Measurements from ENCODE around the gene NIN. TPM values are rescaled to one million over a fixed set of nuclear protein-coding genes. Genes with fewer than 3 reads are reported as not detected.

Gene NIN
- total RNA-seq, 1 donor from 2014 or later: 46.9 TPM

- TF ChIP-seq, protein P1, sequence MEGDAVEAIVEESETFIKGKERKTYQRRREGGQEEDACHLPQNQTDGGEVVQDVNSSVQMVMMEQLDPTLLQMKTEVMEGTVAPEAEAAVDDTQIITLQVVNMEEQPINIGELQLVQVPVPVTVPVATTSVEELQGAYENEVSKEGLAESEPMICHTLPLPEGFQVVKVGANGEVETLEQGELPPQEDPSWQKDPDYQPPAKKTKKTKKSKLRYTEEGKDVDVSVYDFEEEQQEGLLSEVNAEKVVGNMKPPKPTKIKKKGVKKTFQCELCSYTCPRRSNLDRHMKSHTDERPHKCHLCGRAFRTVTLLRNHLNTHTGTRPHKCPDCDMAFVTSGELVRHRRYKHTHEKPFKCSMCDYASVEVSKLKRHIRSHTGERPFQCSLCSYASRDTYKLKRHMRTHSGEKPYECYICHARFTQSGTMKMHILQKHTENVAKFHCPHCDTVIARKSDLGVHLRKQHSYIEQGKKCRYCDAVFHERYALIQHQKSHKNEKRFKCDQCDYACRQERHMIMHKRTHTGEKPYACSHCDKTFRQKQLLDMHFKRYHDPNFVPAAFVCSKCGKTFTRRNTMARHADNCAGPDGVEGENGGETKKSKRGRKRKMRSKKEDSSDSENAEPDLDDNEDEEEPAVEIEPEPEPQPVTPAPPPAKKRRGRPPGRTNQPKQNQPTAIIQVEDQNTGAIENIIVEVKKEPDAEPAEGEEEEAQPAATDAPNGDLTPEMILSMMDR (IDR thresholded peaks at IDR 0.05): peak; percentile 55
- Mint-ChIP-seq H3K36me3 (ENCODE audit: low read depth) (peaks cover 27% of the 10 kb centered on the region), H3K27ac (ENCODE audit: unreplicated experiment) (no peak overlapping the region), H3K27me3 (ENCODE audit: low read depth) (no peaks in the 10 kb centered on the region), H3K4me1 (ENCODE audit: low read depth) (peaks cover 19% of the 10 kb centered on the region), H3K9me3 (ENCODE audit: low read depth) (no peaks in the 10 kb centered on the region), H3K4me3 (ENCODE audit: unreplicated experiment) (no peak overlapping the region)
- no peak for DNase-seq (ENCODE audit: low spot score)
Measured at GRCh38 chr14:50734950-50735695, 95.8 kb downstream of the NIN start.

DNA sequence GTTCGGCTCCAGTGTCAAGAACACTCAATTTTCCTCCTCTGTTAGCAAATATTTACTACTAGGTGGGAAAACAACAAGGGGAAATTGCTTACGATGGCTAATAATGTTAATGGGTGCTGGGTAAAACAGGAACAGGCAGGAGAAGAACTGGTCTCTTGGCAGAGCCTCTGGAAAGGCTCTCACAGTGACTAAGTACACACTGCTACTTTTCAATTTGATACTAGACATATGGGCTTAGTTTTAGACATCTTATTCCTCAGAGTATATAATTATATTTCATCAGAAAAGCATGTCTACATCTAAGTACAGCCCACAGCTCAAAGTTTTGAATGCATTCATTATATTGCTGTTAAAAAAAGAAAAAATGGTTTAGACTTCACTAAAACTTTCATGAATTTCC, 97.5 kb downstream of the NIN start:
- H3K27me3 Mint-ChIP-seq (ENCODE audit: low read depth): no peaks in the 10 kb centered on the region
- TF ChIP-seq, protein P1 (IDR thresholded peaks at IDR 0.05): no peak
- no peak overlapping the region for H3K4me3 Mint-ChIP-seq (ENCODE audit: unreplicated experiment)
- peaks cover 25% of the 10 kb centered on the region for H3K36me3 Mint-ChIP-seq (ENCODE audit: low read depth)
- no peak overlapping the region for H3K27ac Mint-ChIP-seq (ENCODE audit: unreplicated experiment)
- no peaks in the 10 kb centered on the region for H3K9me3 Mint-ChIP-seq (ENCODE audit: low read depth)
- H3K4me1 Mint-ChIP-seq (ENCODE audit: low read depth): peaks cover 8% of the 10 kb centered on the region
- DNase-seq (ENCODE audit: low spot score): no peak

DNA sequence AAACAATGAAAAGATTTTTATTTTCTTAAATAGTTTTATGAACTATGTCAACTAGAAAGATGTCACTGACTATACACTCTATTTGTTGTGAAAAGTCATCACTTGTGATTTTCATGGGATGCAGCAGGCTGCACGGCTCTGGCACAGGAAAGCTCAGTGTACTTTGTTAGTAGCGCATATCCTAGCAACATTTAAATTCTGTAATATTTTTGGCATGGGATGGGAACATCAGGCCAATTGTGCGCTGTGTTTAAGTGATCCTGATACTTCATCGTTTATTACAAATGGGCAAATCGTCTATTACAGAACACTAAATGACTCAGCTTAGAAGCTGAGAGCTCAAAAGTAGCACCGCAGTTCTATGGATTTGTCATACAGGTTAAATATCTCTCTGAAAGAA, 102.1 kb downstream of the NIN start:
- H3K36me3 Mint-ChIP-seq (ENCODE audit: low read depth): peaks cover 34% of the 10 kb centered on the region
- no peak overlapping the region for H3K4me3 Mint-ChIP-seq (ENCODE audit: unreplicated experiment)
- no peak overlapping the region for H3K27ac Mint-ChIP-seq (ENCODE audit: unreplicated experiment)
- TF ChIP-seq, protein P1 (IDR thresholded peaks at IDR 0.05): no peak
- no peak for DNase-seq (ENCODE audit: low spot score)
- no peaks in the 10 kb centered on the region for H3K9me3 Mint-ChIP-seq (ENCODE audit: low read depth)
- H3K27me3 Mint-ChIP-seq (ENCODE audit: low read depth): no peaks in the 10 kb centered on the region
- H3K4me1 Mint-ChIP-seq (ENCODE audit: low read depth): peaks cover 22% of the 10 kb centered on the region

DNA sequence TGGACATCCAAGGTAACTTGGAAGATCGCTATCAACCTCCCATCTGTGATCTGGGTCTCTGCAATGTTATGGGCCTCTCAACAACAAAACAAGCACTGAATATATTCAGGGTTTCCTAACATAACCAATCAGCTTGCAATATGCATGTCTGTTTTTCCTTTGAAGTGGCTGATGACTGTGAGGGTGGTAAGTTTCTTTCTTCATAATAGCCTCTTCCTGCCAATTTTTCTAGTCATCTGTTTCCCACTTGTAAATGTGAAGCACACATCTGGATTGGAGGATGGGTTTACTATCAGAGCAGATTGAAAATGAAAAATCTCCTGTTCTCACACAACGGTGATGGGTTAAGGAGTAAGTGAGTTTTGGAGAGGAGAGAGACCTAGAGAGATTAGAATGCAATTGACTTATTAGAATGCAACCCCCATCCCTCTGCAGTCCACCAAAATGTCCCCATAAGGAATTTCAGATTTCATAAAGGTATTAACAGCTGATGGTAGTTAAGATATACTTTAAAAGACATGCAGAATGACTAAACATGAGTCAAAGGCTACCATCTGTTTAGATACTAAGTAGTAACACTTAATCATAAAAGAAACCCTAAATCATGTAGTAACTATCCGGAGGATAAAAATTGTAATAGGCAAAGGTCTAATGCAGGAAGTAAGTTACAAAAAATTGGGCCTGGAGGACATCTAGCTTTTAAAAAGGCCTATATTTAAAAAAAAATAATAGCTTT, 104.4 kb downstream of the NIN start:
- Mint-ChIP-seq H3K27ac (ENCODE audit: unreplicated experiment) (no peak overlapping the region), H3K27me3 (ENCODE audit: low read depth) (no peaks in the 10 kb centered on the region), H3K4me3 (ENCODE audit: unreplicated experiment) (no peak overlapping the region), H3K9me3 (ENCODE audit: low read depth) (no peaks in the 10 kb centered on the region), H3K4me1 (ENCODE audit: low read depth) (peaks cover 26% of the 10 kb centered on the region), H3K36me3 (ENCODE audit: low read depth) (peaks cover 32% of the 10 kb centered on the region)
- TF ChIP-seq, protein P1 (IDR thresholded peaks at IDR 0.05): no peak
- DNase-seq (ENCODE audit: low spot score): no peak

DNA sequence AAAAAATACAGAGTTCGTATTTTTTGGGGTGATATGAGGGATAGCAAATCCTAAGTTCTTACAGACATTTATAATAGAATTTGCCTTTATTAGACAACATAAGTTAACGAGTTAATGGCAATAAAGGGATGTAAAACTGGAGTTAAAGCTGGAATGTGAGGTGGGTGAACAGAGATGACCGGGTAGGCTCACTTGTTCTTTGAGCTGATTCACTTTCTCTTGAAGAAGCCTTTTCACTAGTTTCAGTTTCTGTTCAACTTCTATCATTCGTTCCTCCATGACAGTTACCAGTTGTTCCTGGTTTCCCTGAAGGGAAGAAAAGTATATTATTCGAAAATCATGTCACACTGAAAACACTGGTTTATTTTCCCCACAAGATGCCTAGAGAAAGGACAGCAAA, 105.2 kb downstream of the NIN start:
- Mint-ChIP-seq H3K27ac (ENCODE audit: unreplicated experiment) (no peak overlapping the region), H3K27me3 (ENCODE audit: low read depth) (no peaks in the 10 kb centered on the region), H3K36me3 (ENCODE audit: low read depth) (peaks cover 33% of the 10 kb centered on the region), H3K4me3 (ENCODE audit: unreplicated experiment) (no peak overlapping the region), H3K4me1 (ENCODE audit: low read depth) (peaks cover 33% of the 10 kb centered on the region), H3K9me3 (ENCODE audit: low read depth) (no peaks in the 10 kb centered on the region)
- no peak for DNase-seq (ENCODE audit: low spot score)
- TF ChIP-seq, protein P1 (IDR thresholded peaks at IDR 0.05): no peak
